NCI-H1436 treated with DMSO at 0.1 percent for 48 hours (cell line): ENCODE data around the gene SPAG16.

Experiments
- DNase-seq: peaks from one replicate; lab custom pipeline; 2025; lab: John Stamatoyannopoulos, UW

The SPAG16 gene

GRCh38 chr2:214293593-214293992, 1009.3 kb downstream of the SPAG16 start:
- DNase-seq: no peak

- DNase-seq: no peak
These were observed 1010.2 kb downstream of the SPAG16 start for GRCh38 chr2:214294426-214294825.

GRCh38 chr2:214297423-214297822, 1013.2 kb downstream of the SPAG16 start:
- DNase-seq: no peak

- DNase-seq: no peak
These were observed 1026.1 kb downstream of the SPAG16 start for GRCh38 chr2:214310319-214310718.

- DNase-seq: no peak
These were observed 1026.8 kb downstream of the SPAG16 start for GRCh38 chr2:214311031-214311533.

- DNase-seq: no peak
These were observed 1027.9 kb downstream of the SPAG16 start for GRCh38 chr2:214311931-214312749.

- no peak for DNase-seq
These were observed 1031.1 kb downstream of the SPAG16 start for GRCh38 chr2:214315324-214315723.

- DNase-seq: no peak
These were observed 1035.9 kb downstream of the SPAG16 start for GRCh38 chr2:214320211-214320610.

- no peak for DNase-seq
These were observed 1038.4 kb downstream of the SPAG16 start for GRCh38 chr2:214322662-214323061.

- no peak for DNase-seq
These were observed 1041.1 kb downstream of the SPAG16 start for GRCh38 chr2:214325404-214325803.

GRCh38 chr2:214328941-214329340, 1044.7 kb downstream of the SPAG16 start:
- no peak for DNase-seq

- DNase-seq: no peak
These were observed 1057.4 kb downstream of the SPAG16 start for GRCh38 chr2:214341646-214342045.

GRCh38 chr2:214358506-214358905, 1074.2 kb downstream of the SPAG16 start:
- DNase-seq: no peak

- no peak for DNase-seq
These were observed 1076.9 kb downstream of the SPAG16 start for GRCh38 chr2:214361116-214361515.

- DNase-seq: no peak
These were observed 1081.3 kb downstream of the SPAG16 start for GRCh38 chr2:214365549-214365948.

- DNase-seq: no peak
These were observed 1082.9 kb downstream of the SPAG16 start for GRCh38 chr2:214367171-214367570.

GRCh38 chr2:214376618-214377285, 1092.5 kb downstream of the SPAG16 start:
- DNase-seq: no peak

- DNase-seq: no peak
These were observed 1093.0 kb downstream of the SPAG16 start for GRCh38 chr2:214377286-214377624.

GRCh38 chr2:214378455-214379103, 1094.3 kb downstream of the SPAG16 start:
- DNase-seq: no peak

GRCh38 chr2:214379227-214379626, 1095.0 kb downstream of the SPAG16 start:
- DNase-seq: no peak

GRCh38 chr2:214380681-214381080, 1096.4 kb downstream of the SPAG16 start:
- no peak for DNase-seq

- DNase-seq: no peak
These were observed 1098.0 kb downstream of the SPAG16 start for GRCh38 chr2:214382229-214382628.

- no peak for DNase-seq
These were observed 1102.5 kb downstream of the SPAG16 start for GRCh38 chr2:214386720-214387119.
